Inflammatory macrophage treated with lipopolysaccharide for 4 hours (primary cell): ENCODE measurements around the gene IDH2.

Experiments
- DNase-seq: peaks from one replicate; pipeline ENCODE4 v3.0.0-alpha.2; 2020

IDH2 gene

DNA sequence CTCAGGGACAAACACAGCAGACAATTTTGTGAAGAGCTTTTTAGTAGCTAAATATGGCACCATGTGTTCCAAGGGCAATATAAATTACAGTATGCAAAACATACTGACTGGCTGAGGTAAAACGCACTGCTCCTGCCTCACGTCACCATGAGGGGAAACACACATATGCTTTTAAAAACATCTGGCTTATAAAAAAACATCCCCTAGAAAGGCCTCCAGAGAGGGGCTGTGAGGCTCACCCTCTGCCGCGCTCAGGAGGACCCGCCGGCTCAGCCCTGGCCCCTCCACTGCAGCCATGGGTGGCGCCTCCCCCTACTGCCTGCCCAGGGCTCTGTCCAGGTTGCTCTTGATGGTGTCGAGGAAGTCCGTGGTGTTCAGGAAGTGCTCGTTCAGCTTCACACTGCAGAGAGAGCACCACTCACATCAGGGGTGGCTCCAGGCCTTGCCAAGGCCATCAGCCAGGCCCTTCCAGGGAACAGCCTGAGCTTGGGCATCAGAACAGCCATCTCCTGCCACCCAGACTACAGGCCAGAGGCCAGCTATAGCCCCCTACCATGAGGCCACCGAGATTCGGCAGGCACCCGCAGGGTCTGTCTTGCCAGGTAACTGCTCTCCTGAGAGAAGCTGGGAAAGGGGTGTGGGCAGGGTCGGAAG lies 18.2 kb downstream of the IDH2 start:
- DNase-seq: no peak

DNA sequence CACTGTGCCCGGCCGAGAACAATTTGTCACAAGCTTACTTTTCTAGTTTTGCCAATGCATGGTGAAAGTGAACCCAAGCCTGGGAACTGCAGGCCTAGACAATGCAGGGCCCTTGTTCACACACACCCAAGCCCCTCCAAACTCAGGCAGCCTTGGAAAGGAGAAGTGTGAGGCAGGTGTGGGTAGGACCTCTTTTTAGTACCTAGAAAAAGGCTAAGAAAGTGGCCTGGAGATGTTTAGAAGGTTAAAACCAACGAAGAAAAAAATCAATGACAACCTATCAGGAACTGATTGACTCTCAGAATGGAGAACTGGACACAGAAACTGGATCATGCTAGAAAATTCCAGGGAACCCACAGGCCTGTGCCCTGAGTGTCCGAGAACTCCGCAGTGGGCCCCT lies 18.8 kb downstream of the IDH2 start:
- no peak for DNase-seq

- DNase-seq: no peak
Measured at GRCh38 chr15:90082140-90082715, 20.0 kb downstream of the IDH2 start.

GRCh38 chr15:90080818-90081393 lies 21.4 kb downstream of the IDH2 start:
- DNase-seq: no peak

DNA sequence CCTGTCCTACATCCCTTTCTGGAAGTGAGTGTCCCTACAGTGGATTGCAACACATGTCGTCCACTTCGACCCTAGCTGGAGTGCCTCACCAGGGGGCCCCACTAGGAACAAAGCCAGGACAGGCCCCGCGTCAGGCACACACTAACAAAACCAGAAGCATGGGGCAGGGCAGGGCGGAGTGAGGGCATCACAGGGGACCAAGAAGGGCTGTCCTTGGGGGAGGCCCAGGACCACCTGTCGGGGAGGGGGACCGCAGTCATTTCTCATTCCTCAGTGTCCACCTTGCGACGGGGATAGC lies 21.9 kb downstream of the IDH2 start:
- no peak for DNase-seq

DNA sequence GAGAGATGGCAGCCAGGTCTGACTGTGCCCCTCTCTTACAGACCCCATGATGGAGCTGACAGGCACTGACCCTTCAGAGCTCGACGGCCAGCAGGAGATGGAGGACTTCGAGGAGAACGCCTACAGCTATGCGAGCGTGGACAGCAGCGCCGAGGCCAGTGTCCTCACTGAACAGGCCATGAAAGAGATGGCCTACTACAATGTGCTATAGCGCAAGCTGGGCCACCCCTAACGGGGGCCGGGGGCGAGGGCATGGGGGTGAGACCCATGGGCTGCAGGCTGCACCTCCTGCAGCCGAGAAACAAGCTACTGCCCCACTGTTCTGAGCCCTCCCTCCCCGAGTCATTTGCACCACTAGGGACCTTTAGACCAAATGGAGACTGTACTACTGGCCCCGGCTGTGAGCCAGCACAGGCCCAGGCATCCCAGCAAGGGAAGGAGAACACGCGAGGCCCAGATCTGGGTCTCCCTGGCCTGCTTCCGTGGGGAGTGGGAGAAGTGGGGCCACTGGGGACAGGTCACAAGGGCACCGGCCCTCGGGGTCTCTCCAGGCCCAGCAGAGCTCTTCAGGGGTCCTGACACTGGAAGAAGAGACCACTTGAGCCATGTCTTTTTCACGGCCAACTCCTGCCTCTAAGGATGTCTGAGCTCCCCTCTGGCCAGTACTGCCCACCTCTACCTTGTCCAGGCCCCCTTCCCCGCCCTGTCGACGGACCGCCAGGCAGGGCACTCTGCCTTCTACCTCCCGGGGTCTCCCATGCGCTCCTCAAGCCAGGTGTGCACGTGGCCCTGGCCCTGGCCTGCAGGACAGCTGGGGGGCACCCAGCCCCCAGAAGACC lies 22.4 kb downstream of the IDH2 start:
- no peak for DNase-seq

DNA sequence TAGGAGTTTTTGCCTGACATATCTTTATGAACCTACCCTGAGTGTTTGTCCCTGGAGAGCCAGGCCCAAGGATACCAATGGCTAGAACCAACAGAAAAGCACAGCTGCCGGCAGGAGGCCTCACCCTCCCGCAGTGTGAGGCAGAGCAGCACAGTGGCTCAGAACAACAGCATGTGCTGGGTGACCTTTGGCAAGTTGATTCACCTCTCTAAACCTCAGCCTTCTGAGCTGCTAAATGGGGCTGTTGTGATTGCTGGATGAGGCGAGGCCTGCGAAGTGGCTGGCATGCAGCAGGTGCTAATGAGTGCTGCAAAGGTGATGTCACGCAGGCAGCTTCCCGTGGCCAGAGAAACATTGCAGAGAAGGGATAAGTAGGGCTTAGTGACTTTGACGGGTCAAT lies 23.3 kb downstream of the IDH2 start:
- DNase-seq: no peak

- DNase-seq: no peak
Measured at GRCh38 chr15:90076716-90077115, 25.6 kb downstream of the IDH2 start.

GRCh38 chr15:90075420-90076289 lies 26.6 kb downstream of the IDH2 start:
- no peak for DNase-seq

DNA sequence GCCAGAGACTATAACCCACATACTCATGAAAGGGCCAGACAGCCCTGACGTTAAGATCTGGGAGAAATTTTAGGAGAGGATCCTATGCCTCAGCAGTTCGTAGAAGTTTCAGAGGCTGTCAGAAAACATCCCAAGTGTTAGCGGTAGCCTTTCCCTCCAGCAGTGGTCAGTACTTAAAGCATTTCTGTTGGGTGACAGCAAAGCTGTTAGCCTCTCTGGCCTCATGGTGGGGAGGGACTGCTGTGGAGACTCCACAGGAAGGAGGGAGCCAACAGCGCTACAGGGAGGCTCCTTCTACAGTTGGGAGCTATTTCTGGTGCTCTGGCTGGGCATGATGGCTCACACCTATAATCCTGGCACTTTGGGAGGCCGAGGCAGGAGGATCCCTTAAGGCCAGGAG lies 27.4 kb downstream of the IDH2 start:
- DNase-seq: no peak

GRCh38 chr15:90074023-90074422 lies 28.2 kb downstream of the IDH2 start:
- DNase-seq: no peak

DNA sequence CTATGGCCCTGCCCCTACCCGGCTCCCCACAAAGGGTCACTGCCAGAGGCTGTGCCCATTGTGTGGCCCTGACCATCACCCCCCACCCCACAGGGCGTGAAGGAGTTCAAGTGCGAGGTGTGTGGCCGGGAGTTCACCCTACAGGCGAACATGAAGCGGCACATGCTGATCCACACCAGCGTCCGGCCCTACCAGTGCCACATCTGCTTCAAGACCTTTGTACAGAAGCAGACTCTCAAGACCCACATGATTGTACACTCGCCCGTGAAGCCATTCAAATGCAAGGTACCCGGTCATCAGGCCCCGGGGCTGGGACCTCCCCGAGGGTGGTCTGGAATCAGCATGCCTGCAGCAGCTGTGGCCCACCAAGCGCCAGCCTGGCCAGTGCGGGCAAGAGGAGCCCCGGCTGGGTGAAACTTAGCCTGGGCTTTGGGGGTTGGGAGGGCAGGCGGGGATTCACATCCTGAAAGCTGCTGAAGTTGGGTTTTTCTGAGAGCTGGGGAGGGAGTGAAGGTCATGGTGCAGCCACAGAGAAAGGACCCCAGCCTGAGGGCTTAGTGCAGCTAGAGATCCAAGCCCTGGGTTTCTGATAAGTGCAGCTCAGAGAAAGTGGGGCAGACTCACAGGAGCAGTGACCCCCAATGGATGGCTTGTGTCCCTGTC lies 29.2 kb downstream of the IDH2 start:
- DNase-seq: no peak

GRCh38 chr15:90071220-90071807 lies 31.0 kb downstream of the IDH2 start:
- DNase-seq: peak; percentile 88

DNA sequence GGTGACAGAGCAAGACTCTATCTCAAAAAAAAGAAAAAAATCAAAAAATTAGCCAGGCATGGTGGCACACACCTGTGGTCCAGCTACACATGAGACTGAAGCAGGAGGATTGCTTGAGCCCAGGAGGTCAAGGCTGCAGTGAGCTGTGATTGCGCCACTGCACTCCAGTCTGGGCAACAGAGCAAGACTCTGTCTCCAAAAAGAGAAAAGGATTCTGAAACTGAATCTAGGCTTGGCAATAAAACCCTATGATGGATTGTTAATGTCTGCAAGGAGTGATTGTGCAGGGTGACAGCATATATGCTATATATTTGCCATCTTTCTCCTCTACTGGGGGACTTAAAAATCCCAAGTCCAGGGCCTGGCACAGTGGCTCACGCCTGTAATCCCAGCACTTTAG lies 31.6 kb downstream of the IDH2 start:
- DNase-seq: peak; percentile 68

GRCh38 chr15:90067953-90068606 lies 34.2 kb downstream of the IDH2 start:
- no peak for DNase-seq

GRCh38 chr15:90067181-90067952 lies 34.9 kb downstream of the IDH2 start:
- DNase-seq: no peak

DNA sequence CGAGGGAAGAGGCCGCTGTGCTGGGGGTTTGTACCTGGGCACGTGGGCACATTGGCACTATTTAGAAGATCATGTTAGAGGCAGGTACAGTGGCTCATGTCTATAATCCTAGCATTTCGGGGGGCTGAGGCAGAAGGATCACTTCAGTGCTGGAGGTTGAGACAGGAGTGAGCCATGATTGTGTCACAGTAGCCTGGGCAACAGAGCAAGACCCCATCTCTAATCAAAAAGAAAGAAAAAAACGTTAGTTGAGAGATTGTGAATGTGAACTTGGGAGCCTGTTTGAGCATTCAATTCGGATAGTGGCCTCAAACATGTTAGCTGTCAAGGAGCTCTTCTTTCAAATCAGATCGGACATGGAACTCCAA lies 36.6 kb downstream of the IDH2 start:
- DNase-seq: no peak

DNA sequence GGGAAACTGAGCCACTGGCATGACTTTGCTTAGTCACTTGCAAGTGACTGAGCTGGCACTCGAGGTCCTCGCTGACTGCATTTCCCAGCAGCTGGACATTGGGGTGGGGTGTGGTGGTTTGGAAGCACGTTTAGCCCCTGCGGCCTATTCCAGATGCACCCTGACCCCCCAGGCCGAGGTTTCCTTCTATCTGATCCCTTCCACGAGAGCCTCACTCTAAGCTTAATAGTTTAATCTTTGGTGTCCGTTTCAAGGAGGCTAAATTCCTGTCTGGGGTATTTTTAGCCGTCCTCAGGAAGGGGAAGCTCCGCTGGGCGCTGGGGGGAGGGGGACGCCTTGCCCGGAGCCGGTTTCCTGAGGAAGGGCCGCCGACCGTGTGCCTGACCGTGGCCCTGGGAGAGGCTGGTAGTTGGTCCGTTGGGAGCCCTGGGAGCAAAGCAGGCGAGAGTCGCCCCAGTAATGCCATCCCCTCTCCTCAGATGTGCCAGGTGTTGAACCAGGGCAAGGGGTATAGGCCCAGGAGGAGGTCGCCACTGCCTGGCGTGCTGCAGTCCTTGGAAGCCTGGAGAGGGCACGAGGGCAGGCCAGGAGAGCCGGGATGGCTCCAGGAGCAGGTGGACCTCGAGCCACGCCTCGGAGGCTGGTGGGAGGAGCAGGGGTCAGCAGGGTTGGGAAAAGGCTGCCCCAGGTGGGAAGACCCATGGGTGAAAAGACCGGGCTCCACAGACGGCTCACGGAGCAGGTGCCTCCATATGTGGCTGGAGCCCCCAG lies 37.2 kb downstream of the IDH2 start:
- peak; percentile 52 for DNase-seq

DNA sequence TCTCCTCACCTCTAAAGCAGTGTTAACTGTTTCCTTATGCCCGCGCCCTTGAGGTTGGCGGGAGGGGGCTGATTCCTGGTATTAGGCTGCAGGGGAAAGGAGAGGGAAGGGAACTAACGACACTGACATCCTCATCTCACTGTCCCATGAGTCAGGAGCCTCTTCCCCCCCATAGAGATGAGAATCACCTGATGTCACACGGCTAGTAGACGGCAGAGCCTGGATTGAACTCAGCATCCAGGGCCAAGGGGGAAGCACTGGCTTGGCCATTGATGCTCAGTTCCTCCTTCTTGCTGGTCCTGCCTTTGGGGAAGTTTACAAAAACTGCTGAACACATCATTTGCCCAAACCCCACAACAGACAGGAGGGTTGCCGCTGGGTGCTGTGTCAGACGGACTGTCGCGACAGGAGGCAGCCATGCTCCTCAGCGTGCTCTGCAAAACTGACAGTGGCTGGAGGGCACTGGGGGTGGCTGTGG lies 38.5 kb downstream of the IDH2 start:
- peak; percentile 92 for DNase-seq
